Fibroblast of skin of left biceps (primary cell): ENCODE measurements around the gene ACTRT2.

Source experiments
- DNase-seq, 2 experiments: peaks; one replicate each; pipeline ENCODE4 v3.0.0-alpha.2; 2013; ENCODE audit warnings: low read depth in 2 of 2

The ACTRT2 gene

GRCh38 chr1:2983706-2984398 is 37.4 kb upstream of the ACTRT2 start:
- DNase-seq: no peak

GRCh38 chr1:2984399-2985061 is 36.7 kb upstream of the ACTRT2 start:
- no peak for DNase-seq

GRCh38 chr1:2985067-2985561 is 36.2 kb upstream of the ACTRT2 start:
- peak in 1 of 2 experiments; percentile 1 for DNase-seq

GRCh38 chr1:2985694-2986548 is 35.3 kb upstream of the ACTRT2 start:
- no peak for DNase-seq

- no peak for DNase-seq
Observed at GRCh38 chr1:2986549-2987305, 34.5 kb upstream of the ACTRT2 start.

- no peak for DNase-seq
Observed at GRCh38 chr1:2987773-2988172, 33.5 kb upstream of the ACTRT2 start.

GRCh38 chr1:2988256-2988655 is 33.0 kb upstream of the ACTRT2 start:
- no peak for DNase-seq

GRCh38 chr1:2989185-2989584 is 32.1 kb upstream of the ACTRT2 start:
- DNase-seq: no peak

GRCh38 chr1:2989976-2990375 is 31.3 kb upstream of the ACTRT2 start:
- DNase-seq: no peak

- no peak for DNase-seq
Observed at GRCh38 chr1:2990376-2991115, 30.7 kb upstream of the ACTRT2 start.

GRCh38 chr1:2991753-2992495 is 29.3 kb upstream of the ACTRT2 start:
- DNase-seq: no peak

GRCh38 chr1:2998503-2999100 is 22.7 kb upstream of the ACTRT2 start:
- DNase-seq: no peak

- DNase-seq: no peak
Observed at GRCh38 chr1:2999138-2999537, 22.1 kb upstream of the ACTRT2 start.

GRCh38 chr1:2999571-2999970 is 21.7 kb upstream of the ACTRT2 start:
- DNase-seq: no peak

GRCh38 chr1:3000214-3000613 is 21.1 kb upstream of the ACTRT2 start:
- no peak for DNase-seq

GRCh38 chr1:3000671-3001470 is 20.4 kb upstream of the ACTRT2 start:
- no peak for DNase-seq

- no peak for DNase-seq
Observed at GRCh38 chr1:3001471-3002348, 19.6 kb upstream of the ACTRT2 start.
